ENCODE data around the gene CDYL2. TPM values are rescaled to one million over a fixed set of nuclear protein-coding genes. Genes with fewer than 3 reads are reported as not detected.

CDYL2 gene
- total RNA-seq, 1 donor from 2014 or later = 125 TPM

DNA sequence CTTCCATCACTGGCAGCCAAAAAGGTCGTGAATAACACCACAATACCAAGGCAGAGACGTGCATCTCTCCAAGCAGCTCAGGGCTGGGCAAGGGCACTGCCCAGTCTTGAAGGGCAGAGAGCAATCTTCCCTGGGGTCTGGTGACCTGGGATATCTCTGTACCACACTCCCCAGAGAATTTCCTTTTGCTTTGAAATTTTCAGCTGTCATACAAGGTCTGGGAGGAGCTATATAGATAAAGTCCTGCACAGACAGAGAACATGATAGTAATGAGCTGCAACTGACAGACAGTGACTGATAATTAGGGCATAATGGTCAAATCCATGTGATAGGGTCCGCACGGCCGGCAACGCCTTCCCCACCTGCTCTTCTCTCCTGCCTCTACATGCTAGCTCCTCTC lies 195.5 kb downstream of the CDYL2 start:
- intact Hi-C loops (cut with micrococcal nuclease) = no loop called here

DNA sequence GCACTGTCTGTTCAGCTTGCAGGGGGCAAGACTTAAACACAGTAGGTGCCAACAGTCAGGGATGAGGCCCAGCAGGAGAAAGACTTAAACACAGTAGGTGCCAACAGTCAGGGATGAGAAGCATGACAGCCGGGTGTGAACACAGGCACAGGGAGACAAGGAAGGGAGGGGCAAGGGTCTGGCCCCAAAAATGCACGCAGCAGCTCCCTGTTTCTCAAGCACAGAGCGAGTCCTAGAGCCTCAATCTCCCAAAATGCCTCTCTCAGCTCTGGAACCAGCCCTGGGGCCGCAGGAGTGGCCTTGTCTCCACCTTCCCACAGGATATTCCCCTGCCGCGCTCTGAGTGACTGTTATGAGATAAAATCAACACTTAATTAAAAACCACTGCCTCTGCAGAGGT lies 197.2 kb downstream of the CDYL2 start:
- intact Hi-C loops (cut with micrococcal nuclease) = no loop called here

DNA sequence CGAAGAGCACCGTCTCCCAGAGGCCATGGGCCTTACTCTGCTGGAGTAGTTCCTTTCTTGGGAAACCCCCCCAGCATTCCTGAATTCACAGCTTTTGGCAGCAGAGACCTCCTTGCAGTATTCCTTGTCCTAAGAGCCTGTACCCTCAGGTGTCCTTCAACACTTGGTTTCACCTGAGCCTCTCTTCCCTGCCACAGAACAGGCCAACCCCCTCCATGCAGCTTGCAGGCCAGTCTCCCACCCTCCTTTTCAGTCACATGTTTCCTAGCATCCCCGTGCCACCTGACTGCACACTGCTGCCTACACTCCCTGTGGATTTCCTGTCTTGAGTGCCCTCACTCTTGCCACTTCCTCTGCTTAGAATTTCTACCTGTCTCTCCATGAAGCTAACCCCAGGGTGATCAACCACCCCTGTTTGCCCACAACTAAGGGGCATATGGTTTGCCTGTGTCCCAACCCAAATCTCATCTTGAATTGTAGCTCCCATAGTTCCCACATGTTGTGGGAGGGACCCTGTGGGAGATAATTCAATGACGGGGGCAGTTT lies 198.1 kb downstream of the CDYL2 start:
- intact Hi-C loops (cut with micrococcal nuclease) = no loop called here

DNA sequence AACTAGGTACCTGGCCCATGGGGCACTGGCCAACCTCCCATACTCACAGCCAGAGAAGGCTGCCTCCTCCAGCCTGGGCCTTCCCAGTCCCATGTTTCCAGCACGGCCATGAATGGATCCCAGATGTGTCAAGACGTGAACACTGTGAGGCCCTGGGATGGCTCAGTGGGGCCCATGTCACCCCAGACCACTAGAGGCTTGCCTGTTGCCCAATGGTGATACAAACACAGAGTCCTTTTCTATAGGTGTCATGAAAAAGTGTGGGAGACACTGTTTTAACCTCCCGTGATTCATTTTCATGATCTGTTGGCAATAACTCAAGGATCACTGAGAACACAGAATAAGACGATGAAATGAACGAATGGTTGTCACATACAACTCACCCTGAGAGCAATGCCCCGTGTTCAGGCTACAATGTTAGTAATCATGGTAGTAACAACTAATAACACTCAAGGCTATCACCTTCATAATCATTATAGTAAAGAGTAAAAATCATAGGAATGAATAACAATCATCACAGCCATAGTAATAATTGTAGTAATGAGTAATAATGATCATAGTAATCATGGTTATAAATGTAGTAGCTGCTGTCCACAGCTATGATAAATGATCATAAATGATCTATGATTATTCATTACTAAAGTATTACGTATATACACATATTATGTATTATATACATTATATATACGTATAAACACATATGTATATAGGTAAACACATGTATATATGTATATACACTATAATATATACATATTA lies 199.6 kb downstream of the CDYL2 start:
- intact Hi-C loops (cut with micrococcal nuclease) = no loop called here

DNA sequence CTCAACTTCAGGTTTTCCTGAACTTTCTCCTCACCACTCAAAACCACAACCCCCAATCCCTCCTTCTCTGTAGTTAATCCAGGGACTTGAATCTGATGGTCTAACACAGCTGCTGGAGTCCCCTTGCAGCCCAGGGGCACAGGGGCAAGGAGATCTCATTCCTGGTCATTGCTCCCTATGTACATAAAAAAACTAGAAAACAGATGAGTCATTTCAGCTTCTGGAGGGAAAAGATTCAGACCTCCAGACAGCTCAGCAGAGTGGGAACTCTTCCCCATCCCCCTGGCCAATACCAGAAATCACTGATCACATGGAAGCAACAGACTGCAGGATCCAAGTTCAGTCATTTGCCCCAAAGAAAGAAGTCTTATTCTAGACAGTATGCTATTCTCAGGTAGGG lies 201.5 kb downstream of the CDYL2 start:
- intact Hi-C loops (cut with micrococcal nuclease) = no loop called here

DNA sequence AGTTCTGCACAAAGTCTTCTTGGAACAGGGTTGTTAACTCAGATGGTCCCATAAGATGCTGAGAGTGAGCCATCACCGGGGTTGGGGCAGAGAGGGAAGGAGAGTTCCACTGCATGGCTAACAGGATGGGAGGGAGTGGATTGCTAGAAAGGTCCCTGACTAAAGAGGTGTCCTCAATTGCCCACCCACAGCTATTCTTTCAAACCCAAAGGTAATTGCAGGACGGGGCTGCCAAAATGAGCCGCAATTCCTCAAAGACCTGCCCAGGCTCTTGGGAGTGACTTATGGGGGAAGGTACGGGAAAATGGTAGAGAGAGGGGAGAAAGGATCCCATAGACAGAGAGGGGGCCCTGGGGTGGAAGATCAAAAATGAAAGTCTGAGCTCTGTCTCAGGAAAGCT lies 203.2 kb downstream of the CDYL2 start:
- intact Hi-C loops (cut with micrococcal nuclease) = no loop called here

DNA sequence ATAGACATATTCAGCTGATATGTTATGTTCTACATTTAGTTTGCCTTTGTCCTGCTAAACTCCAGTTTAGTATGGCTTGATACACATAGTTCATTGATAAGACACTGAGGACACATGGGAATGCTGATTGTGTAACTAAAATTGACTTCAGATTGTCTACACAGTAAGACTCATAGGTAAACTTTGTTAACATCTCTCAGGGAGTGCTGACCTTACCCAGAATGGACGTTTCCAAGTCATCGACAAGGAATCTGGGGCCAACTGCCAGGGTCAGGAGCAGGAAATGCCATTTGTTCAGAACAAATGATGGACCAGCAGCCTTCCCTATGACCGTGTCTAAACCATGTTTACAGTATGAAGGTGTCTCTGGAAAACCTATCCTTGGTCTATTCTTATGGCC lies 204.9 kb downstream of the CDYL2 start:
- intact Hi-C loops (cut with micrococcal nuclease) = no loop called here

DNA sequence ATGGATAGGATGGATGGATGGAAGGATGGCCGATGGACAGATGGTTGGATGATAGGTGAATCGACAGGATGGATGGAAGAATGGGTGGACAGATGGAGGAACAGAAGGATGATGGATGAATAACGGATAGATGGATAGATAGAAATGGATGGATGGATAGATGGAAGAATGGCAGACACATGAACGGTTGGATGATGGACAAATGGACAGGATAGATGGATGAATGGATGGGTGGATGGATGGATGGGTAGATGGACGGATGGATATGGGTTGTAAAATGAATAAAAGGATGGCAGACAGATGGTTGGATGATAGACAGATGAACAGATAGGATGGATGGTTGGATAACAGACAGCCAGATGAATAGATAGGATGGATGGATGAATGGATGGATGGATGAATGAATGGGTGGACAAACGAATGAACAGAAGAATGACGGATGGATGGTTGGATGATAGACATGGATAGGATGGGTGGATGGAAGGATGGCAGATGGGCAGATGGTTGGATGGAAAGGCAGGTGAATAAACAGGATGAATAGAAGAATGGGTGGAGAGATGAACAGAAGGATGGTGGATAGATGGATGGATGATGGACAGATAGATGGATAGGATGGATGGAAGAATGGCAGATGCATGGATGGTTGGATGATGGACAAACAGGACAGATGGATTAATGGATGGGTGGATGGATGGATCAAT lies 207.7 kb downstream of the CDYL2 start:
- intact Hi-C loops (cut with micrococcal nuclease) = no loop called here

DNA sequence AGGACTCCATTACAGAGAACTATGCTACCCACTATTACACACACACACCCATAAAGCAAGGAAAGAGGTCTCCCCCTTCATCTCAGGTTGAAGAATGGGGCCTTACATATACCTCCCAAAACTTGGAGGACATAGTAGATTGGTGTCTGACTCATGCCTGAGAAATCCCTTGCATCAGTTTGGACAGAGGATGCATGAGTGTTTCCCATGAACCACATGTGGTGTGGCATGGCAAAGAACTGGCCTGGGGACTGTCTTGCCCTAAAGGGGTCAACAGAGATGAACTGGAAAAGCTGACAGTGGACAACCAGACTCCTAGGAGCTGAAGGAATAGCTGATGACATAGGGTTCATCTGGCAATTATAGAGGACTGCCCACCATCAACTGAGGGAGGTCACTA lies 209.6 kb downstream of the CDYL2 start:
- intact Hi-C loops (cut with micrococcal nuclease) = no loop called here

DNA sequence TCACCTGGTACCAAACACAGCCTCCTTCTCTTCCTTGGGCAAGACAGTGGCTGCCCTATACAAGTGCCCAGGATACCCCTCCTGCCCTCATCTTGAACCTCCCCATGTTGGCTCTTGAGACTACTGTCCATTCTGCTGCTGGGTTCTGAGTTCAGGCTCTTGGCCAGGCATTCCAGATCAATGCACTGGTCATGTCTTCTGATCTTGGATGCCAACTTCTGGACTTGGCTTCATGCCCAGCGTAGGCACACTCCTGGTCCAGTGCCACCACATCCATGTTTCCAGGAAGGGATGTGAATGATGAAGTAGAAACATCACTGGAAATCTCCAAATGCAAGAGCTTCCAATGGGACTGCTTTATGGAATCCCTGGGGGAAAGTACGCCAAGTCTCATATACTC lies 212.1 kb downstream of the CDYL2 start:
- intact Hi-C loops (cut with micrococcal nuclease) = no loop called here

DNA sequence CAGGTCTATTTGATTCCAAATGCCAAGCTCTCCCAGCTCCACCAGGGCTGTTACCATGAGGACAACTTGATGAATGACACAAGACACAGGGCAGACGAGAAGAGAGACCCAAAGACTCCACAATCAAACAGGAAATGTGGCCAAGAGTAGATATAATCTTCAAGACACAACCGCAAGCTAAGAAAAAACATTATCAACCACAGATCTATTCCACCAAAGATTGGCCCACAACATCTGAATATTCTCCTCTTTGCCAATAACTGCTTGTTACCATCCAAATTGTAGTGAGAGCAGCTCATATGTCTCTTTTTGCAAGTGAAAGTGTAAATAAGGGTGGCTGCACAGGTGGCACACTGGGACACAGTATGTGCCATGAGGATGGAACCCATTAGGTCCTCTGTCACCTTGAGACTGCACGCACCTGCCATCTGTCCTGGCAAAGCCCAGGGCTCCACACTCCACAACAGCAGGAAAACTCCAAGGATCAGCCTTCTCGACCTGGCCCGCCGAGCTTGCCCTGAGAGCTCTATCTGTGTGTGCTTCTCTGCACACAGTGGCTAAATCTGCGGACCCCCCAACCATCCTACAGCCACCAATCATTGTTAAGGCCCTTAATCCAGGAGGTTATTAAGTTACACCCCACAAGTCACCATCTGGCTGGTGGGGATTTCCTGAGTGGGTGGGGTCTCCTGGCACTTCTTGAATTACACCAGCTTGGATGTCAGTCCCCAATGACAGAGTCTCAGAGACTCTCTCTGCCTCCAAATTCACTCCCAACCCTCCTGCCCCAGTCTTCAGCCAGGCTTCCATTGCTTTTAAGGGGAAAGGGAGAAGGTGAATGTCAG lies 213.1 kb downstream of the CDYL2 start:
- intact Hi-C loops (cut with micrococcal nuclease) = loop anchor here (1.0 kb wide), 10 partner anchors 11 to 821 kb away; partner anchors contain the start of gene CENPN

DNA sequence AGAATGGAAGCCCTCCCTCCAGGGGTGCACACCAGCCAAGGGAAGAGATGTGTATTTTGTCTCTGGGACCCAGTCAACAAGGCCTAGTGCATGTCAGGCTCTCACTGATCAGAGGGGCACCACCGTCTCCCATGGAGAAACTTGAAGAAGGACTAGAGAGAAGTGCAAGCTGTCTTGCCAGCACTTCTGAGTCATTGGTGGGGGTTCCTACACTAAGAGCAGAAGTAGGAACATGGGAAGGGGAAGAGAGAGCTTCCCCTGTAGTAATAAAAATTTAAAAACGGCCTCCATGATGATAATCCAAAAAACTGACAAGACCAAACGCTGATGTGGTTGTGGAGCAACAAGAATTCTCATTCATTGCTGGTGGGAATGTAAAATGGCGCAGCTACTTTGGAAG lies 217.3 kb downstream of the CDYL2 start:
- intact Hi-C loops (cut with micrococcal nuclease) = loop anchor here (10.0 kb wide), 1 partner anchor 1312 kb away; no protein-coding TSS in a partner anchor

DNA sequence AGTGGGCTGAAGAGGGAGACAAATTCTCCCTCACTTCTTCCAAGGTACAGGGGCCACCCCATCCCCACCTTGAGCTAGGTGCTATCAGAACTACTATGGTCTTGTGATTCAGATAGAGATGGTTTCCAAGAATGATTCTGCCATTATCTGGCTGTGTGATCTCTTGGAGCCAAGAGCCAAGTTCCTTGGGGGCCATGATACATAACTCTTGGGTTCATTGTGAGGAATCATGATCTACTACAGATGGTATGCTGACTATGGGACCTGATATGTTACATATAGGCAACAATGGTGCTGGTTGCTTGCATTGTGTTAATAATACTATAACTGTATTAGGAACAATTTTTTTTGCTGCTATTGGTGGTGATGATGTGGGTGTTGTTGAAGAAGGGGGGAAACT lies 217.9 kb downstream of the CDYL2 start:
- intact Hi-C loops (cut with micrococcal nuclease) = loop anchor here (10.0 kb wide), 1 partner anchor 1312 kb away; no protein-coding TSS in a partner anchor

DNA sequence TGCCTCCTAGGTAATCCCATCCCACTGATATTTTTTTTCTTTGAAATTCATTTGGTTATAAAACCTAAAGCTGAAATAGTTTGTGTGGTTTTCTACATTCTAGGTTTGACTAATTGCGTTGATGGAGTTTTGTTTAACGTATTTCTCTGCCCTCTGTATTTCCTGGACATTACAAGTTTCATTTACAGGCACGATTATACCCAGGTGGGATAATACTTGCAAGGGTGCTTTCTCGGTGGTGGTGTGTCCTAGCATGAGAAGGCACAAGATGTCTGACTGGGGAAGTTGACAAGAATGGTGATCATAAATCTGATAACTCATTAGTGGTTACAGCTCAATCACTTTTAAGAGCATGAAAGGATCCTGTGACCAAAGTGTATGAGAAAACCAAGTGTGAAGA lies 218.6 kb downstream of the CDYL2 start:
- intact Hi-C loops (cut with micrococcal nuclease) = loop anchor here (10.0 kb wide), 1 partner anchor 1311 kb away; no protein-coding TSS in a partner anchor

DNA sequence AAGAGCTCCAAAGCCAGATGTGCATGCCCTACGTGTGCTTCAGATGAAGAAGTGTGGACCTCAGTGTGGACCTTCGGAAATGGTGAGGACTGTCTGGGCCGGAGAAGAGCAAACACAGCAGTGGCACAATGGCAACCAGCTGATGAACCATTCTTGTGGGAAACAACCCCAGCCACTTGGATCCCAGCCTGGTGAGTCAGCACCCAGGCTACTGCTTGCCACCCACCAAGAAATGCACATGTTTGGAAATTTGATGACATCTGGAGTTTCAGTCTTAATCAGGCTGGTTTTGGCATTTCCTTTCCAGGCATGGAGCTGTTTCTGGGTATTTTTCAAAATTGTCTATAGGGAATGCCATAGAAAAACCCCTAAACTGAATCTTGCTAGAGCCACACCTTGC lies 220.9 kb downstream of the CDYL2 start:
- intact Hi-C loops (cut with micrococcal nuclease) = loop anchor here (5.0 to 10.0 kb wide), 4 partner anchors 159 to 1309 kb away; partner anchors contain the start of genes C16orf46 and MAF

DNA sequence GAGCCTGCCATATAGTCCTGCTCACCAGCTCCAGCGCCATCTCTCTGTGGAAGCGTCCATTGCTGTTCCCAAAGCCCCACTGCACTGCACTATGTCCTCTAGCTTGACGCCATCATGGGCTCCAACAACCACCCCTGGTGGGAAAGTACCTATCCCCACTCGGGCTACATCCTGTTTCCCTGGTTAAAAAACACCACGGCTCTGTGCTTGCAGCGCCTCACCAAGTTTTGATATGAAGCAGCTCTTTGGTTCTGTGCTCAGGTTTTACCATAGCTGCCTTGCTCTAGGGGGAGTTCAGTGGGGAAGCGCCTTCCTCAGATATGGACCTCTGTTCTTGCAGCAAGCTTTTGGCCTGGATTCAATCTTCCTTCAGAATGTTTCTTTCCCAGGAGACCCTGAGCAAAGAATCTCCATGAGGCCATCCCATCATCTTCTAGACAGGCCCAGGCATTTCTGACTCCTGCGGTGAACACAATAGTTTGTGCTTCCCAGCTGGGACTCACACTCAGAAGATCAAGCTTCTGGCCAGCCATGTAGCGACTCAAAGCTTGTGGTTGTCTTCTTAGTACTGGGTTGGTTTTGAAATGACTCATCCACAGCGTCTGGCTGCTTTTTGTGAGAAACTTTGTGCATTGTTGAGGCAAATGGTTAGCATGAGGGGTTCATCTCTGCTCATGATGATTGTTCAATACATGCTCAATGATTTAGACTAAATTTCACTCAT lies 224.1 kb downstream of the CDYL2 start:
- intact Hi-C loops (cut with micrococcal nuclease) = loop anchor here (1.0 to 10.0 kb wide), 14 partner anchors 11 to 1802 kb away; partner anchors contain the start of genes C16orf46, CENPN, CMC2 and DYNLRB2

DNA sequence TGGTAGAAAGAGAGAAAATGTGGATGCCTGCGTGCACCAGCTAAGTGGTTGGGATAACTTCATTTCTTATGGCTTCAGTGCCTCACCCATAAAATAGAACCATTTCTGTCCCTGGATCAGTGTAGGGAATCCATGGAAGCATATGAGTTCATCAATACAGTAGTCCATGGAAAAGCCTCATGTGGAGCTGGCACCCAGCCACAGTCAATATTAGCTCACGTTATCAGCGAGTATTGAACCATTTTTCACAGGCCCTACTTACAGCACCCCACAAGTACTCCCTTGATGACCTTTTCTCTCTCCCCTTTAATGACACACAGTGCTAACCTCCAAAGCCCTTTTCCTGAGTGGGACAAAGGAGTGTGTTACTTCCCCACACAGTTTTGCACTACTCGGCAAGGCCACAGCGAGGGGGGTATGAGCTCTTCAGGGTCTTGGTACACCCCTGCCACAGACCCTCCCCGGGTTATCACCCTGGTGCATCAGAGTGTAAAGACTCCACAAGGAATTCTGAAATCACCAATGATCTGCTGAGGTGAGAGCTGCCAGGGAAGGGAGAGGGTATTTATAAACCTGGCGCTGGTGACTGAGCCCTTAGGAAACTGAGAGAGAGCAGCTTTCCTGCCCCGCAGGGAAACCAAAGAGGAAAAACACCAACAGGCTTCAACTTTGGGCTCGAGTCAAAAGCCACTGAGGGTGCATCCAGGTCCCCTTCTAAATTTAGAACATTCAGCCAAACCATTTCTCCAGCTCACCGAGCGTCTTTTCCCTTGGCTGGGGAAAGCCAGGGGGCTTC lies 226.7 kb downstream of the CDYL2 start:
- intact Hi-C loops (cut with micrococcal nuclease) = no loop called here

DNA sequence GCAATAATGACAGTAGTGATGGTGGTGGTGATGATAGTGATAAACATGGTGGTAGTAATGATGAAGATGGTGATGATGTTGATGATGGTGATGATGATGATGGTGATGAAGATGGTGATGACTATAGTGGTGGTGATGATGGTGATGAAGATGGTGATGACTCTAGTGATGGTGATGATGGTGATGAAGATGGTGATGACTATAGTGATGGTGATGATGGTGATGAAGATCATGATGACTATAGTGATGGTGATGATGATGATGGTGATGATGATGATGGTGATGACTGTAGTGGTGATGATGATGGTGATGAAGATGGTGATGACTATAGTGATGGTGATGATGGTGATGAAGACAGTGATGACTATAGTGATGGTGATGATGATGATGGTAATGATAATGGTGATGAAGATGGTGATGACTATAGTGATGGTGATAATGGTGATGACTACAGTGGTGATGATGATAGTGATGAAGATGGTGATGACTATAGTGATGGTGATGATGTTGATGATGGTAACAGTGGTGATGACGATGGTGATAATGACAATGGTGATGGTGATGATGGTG lies 228.0 kb downstream of the CDYL2 start:
- intact Hi-C loops (cut with micrococcal nuclease) = no loop called here

DNA sequence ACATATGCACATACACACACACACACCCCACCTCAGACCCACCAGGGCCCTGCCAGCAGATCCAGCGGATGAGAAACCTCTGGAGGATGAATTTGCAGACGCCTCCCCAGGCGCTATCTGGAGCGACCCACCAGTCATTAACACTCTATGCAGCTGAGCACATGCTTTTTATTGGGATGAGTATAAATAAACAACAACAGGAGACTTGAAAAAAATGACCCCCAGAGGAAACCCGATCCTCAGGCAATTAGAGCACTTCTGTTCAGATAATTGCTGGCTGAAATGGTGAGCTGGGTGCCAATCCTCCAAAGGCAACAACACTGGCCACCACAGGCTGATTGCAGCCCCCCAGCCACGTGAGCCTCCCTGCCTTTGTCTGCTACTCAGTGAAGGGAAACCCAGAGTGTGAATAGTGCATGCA lies 230.7 kb downstream of the CDYL2 start:
- intact Hi-C loops (cut with micrococcal nuclease) = no loop called here

Measured in T-helper 1 cell treated with Interleukin-12 subunit alpha and Interleukin-12 subunit beta and Interleukin-4 antibody, amounts not matched to agents 30 ng/mL and 1 ng/mL, for 36 hours (primary cell).